Mesenchymal stem cell (in vitro differentiated cells and primary cell): ENCODE data around the gene HADH.

Source experiments
- DNase-seq: peaks from one replicate; pipeline ENCODE4 v3.0.0-alpha.2; 2013
- H2AFZ ChIP-seq: one replicate; pipeline ENCODE4 v1.6.1; 2013; ENCODE audit warnings: low read depth, mild to moderate bottlenecking, control low read depth, inconsistent platforms, low read length, moderate library complexity
- H2AK5ac ChIP-seq: 2 replicates; pipeline ENCODE4 v1.6.1; 2013; ENCODE audit warnings: low read length, moderate library complexity, mild to moderate bottlenecking, inconsistent platforms; ENCODE audit not compliant: severe bottlenecking
- H2BK120ac ChIP-seq: one replicate; pipeline ENCODE4 v1.6.1; 2013; ENCODE audit warnings: low read depth, mild to moderate bottlenecking, inconsistent platforms, low read length, moderate library complexity
- H2BK12ac ChIP-seq, 2 experiments: one replicate each; pipeline ENCODE4 v1.6.1; 2013; ENCODE audit warnings: inconsistent platforms in 2 of 2, low read length in 2 of 2, mild to moderate bottlenecking in 2 of 2, moderate library complexity in 2 of 2, control low read depth in 1 of 2
- H2BK15ac ChIP-seq: one replicate; pipeline ENCODE4 v1.6.1; 2013; ENCODE audit warnings: mild to moderate bottlenecking, low read depth, inconsistent platforms; ENCODE audit not compliant: poor library complexity, severe bottlenecking
- H2BK5ac ChIP-seq: 2 replicates; pipeline ENCODE4 v1.6.1; 2013; ENCODE audit warnings: low read depth, mild to moderate bottlenecking, low read length, control low read depth, inconsistent platforms; ENCODE audit not compliant: poor library complexity, severe bottlenecking
- H3K14ac ChIP-seq, 2 experiments: one replicate each; pipeline ENCODE4 v1.6.1; 2013; ENCODE audit warnings: inconsistent platforms in 2 of 2, low read length in 2 of 2, control low read depth in 1 of 2, mild to moderate bottlenecking in 1 of 2, moderate library complexity in 1 of 2
- H3K18ac ChIP-seq, 2 experiments: one replicate each; pipeline ENCODE4 v1.6.1; 2013; ENCODE audit warnings: inconsistent platforms in 2 of 2, low read length in 2 of 2, control low read depth in 1 of 2, low read depth in 1 of 2, mild to moderate bottlenecking in 1 of 2
- H3K23ac ChIP-seq, 2 experiments: one replicate each; pipeline ENCODE4 v1.6.1; 2013; ENCODE audit warnings: inconsistent platforms in 2 of 2, low read length in 2 of 2, mild to moderate bottlenecking in 2 of 2, moderate library complexity in 2 of 2, control low read depth in 1 of 2
- H3K27ac ChIP-seq: 2 replicates; pipeline ENCODE4 v1.5.1; 2013; ENCODE audit warnings: mild to moderate bottlenecking, moderate library complexity, low read length, control low read depth, inconsistent platforms; ENCODE audit not compliant: poor library complexity, severe bottlenecking
- H3K27me3 ChIP-seq, 2 experiments: 2 replicates each; pipeline versions ENCODE4 v1.6.1 to v1.7.0; 2013; ENCODE audit warnings: low read length in 2 of 2, mild to moderate bottlenecking in 2 of 2, moderate library complexity in 2 of 2, control low read depth in 1 of 2, inconsistent platforms in 1 of 2; ENCODE audit not compliant: control insufficient read depth in 1 of 2, insufficient read depth in 1 of 2
- H3K36me3 ChIP-seq, 2 experiments: 2 replicates each; pipeline versions ENCODE4 v1.6.1 to v1.7.0; 2013; ENCODE audit warnings: low read length in 2 of 2, control low read depth in 1 of 2, inconsistent platforms in 1 of 2, low read depth in 1 of 2, mild to moderate bottlenecking in 1 of 2; ENCODE audit not compliant: insufficient read depth in 2 of 2, control insufficient read depth in 1 of 2
- H3K4ac ChIP-seq, 2 experiments: one replicate each; pipeline ENCODE4 v1.6.1; 2013; ENCODE audit warnings: inconsistent platforms in 2 of 2, low read length in 2 of 2, mild to moderate bottlenecking in 2 of 2, moderate library complexity in 2 of 2, control low read depth in 1 of 2, low read depth in 1 of 2
- H3K4me1 ChIP-seq: 2 replicates; pipeline ENCODE4 v1.6.1; 2013; ENCODE audit warnings: low read depth, low read length, control low read depth; ENCODE audit not compliant: control insufficient read depth, insufficient read depth
- H3K4me2 ChIP-seq: 2 replicates; pipeline ENCODE4 v1.6.1; 2013; ENCODE audit warnings: low read length, mild to moderate bottlenecking, inconsistent platforms; ENCODE audit not compliant: poor library complexity, severe bottlenecking
- H3K4me3 ChIP-seq, 2 experiments: 2 replicates each; pipeline versions ENCODE4 v1.5.1 to v1.7.0; 2013; ENCODE audit warnings: low read length in 2 of 2, mild to moderate bottlenecking in 2 of 2, control low read depth in 1 of 2, low read depth in 1 of 2; ENCODE audit not compliant: insufficient read depth in 1 of 2
- H3K79me1 ChIP-seq: replicated peaks from 2 replicates; pipeline ENCODE4 v1.6.1; 2013; ENCODE audit warnings: mild to moderate bottlenecking, control low read depth, low read length, inconsistent platforms; ENCODE audit not compliant: poor library complexity, severe bottlenecking
- H3K9ac ChIP-seq: 2 replicates; pipeline ENCODE4 v1.7.0; 2013; ENCODE audit warnings: mild to moderate bottlenecking, low read length, moderate library complexity
- H3K9me3 ChIP-seq: 2 replicates; pipeline ENCODE4 v1.7.0; 2013; ENCODE audit warnings: mild to moderate bottlenecking, low read length; ENCODE audit not compliant: control insufficient read depth
- H4K8ac ChIP-seq: one replicate; pipeline ENCODE4 v1.6.1; 2013; ENCODE audit warnings: inconsistent platforms, mild to moderate bottlenecking, low read length, moderate library complexity
- H4K91ac ChIP-seq: one replicate; pipeline ENCODE4 v1.6.1; 2013; ENCODE audit warnings: mild to moderate bottlenecking, low read length, inconsistent platforms
- WGBS: methylation state at CpG from one replicate; pipeline ENCODE4 v1.1.7; 2013; ENCODE audit warnings: mixed read lengths; 5-methylcytosine and 5-hydroxymethylcytosine counted together

HADH gene

GRCh38 chr4:108078024-108078733 is 88.5 kb downstream of the HADH start:
- Histone ChIP-seq H3K14ac (no peak overlapping the region), H3K79me1 (no peaks in the 10 kb centered on the region), H2BK120ac (no peak overlapping the region), H3K23ac (no peak overlapping the region), H3K4me3 (no peak overlapping the region), H2BK5ac (no peak overlapping the region), H2AK5ac (no peak overlapping the region), H2BK15ac (no peak overlapping the region), H3K9me3 (no peaks in the 10 kb centered on the region), H2AFZ (no peak overlapping the region), H2BK12ac (no peak overlapping the region), H3K4ac (no peak overlapping the region), H3K9ac (no peak overlapping the region), H4K8ac (no peak overlapping the region), H3K18ac (no peak overlapping the region), H3K27me3 (no peaks in the 10 kb centered on the region), H3K27ac (no peak overlapping the region), H3K4me1 (no peaks in the 10 kb centered on the region), H3K4me2 (no peak overlapping the region), H3K36me3 (peaks cover 0 to 3% of the 10 kb centered on the region in 2 experiments), H4K91ac (no peak overlapping the region)
- 70% methylated on average over 4 of the region's 5 CpGs for WGBS
- DNase-seq: no peak

GRCh38 chr4:108080747-108081146 is 91.1 kb downstream of the HADH start:
- no peaks in the 10 kb centered on the region for H3K27me3 ChIP-seq
- no peak overlapping the region for H3K9ac ChIP-seq
- H3K27ac ChIP-seq: no peak overlapping the region
- no peak overlapping the region for H2BK120ac ChIP-seq
- H4K91ac ChIP-seq: no peak overlapping the region
- no peak overlapping the region for H2AFZ ChIP-seq
- no peak overlapping the region for H2BK15ac ChIP-seq
- no peak overlapping the region for H4K8ac ChIP-seq
- no peak overlapping the region for H2AK5ac ChIP-seq
- H3K9me3 ChIP-seq: no peaks in the 10 kb centered on the region
- H3K79me1 ChIP-seq: no peaks in the 10 kb centered on the region
- no peak overlapping the region for H2BK5ac ChIP-seq
- H2BK12ac ChIP-seq: no peak overlapping the region
- H3K4me2 ChIP-seq: no peak overlapping the region
- H3K36me3 ChIP-seq: peaks cover 0 to 3% of the 10 kb centered on the region in 2 experiments
- 98% methylated on average over 10 of the region's 10 CpGs for WGBS
- H3K18ac ChIP-seq: no peak overlapping the region
- no peaks in the 10 kb centered on the region for H3K4me1 ChIP-seq
- no peak overlapping the region for H3K4me3 ChIP-seq
- no peak overlapping the region for H3K4ac ChIP-seq
- H3K23ac ChIP-seq: no peak overlapping the region
- DNase-seq: no peak
- H3K14ac ChIP-seq: no peak overlapping the region

- Histone ChIP-seq H3K9me3 (no peaks in the 10 kb centered on the region), H3K4me2 (no peak overlapping the region), H3K14ac (no peak overlapping the region), H4K8ac (no peak overlapping the region), H2BK15ac (no peak overlapping the region), H3K23ac (no peak overlapping the region), H2BK120ac (no peak overlapping the region), H3K27me3 (no peaks in the 10 kb centered on the region), H4K91ac (no peak overlapping the region), H2AK5ac (no peak overlapping the region), H2BK12ac (no peak overlapping the region), H3K9ac (no peak overlapping the region), H3K36me3 (peaks cover 0 to 3% of the 10 kb centered on the region in 2 experiments), H3K27ac (no peak overlapping the region), H3K4me3 (no peak overlapping the region), H3K18ac (no peak overlapping the region), H2BK5ac (no peak overlapping the region), H3K4ac (no peak overlapping the region), H2AFZ (no peak overlapping the region), H3K4me1 (no peaks in the 10 kb centered on the region), H3K79me1 (no peaks in the 10 kb centered on the region)
- DNase-seq: no peak
- WGBS: 90% methylated on average over 15 of the region's 16 CpGs
Observed at GRCh38 chr4:108081256-108081655, 91.6 kb downstream of the HADH start.
